ENCODE measurements around the gene ABITRAM.
A peak's percentile ranks its signal among the peaks of the same experiment; 100 is the strongest.
"Not testable (repeated sequence)": the region's sequence is repeated elsewhere in the genome, so short reads cannot be mapped to it uniquely, and the experiment has no call there.

The ABITRAM gene

GRCh38 chr9:108934323-108934893 lies at the start of gene ABITRAM:
Gene ABITRAM, plus strand, starts transcription at chr9:108934400. Its CDS starts 87 bp downstream, at chr9:108934487.
- DNase-seq: peak; percentile 79

- no peak for DNase-seq
These were observed 49.5 kb upstream of the ABITRAM start for GRCh38 chr9:108884701-108885100.

GRCh38 chr9:108885643-108886348 lies 48.4 kb upstream of the ABITRAM start:
- peak; percentile 54 for DNase-seq

- DNase-seq: not testable (repeated sequence)
These were observed 47.5 kb upstream of the ABITRAM start for GRCh38 chr9:108886594-108887271.

- no peak for DNase-seq
These were observed 44.5 kb upstream of the ABITRAM start for GRCh38 chr9:108889649-108890067.

GRCh38 chr9:108894225-108894997 lies 39.8 kb upstream of the ABITRAM start:
- DNase-seq: no peak

GRCh38 chr9:108897324-108898096 lies 36.7 kb upstream of the ABITRAM start:
- no peak for DNase-seq

- not testable (repeated sequence) for DNase-seq
These were observed 35.0 kb upstream of the ABITRAM start for GRCh38 chr9:108899023-108899695.

GRCh38 chr9:108900176-108900575 lies 34.0 kb upstream of the ABITRAM start:
- no peak for DNase-seq

- no peak for DNase-seq
These were observed 30.6 kb upstream of the ABITRAM start for GRCh38 chr9:108903420-108904103.

- no peak for DNase-seq
These were observed 30.0 kb upstream of the ABITRAM start for GRCh38 chr9:108904161-108904560.

- DNase-seq: no peak
These were observed 28.7 kb upstream of the ABITRAM start for GRCh38 chr9:108905494-108905893.

- no peak for DNase-seq
These were observed 23.8 kb upstream of the ABITRAM start for GRCh38 chr9:108910402-108910801.

- no peak for DNase-seq
These were observed 23.3 kb upstream of the ABITRAM start for GRCh38 chr9:108910914-108911313.

GRCh38 chr9:108911820-108912219 lies 22.4 kb upstream of the ABITRAM start:
- DNase-seq: no peak

GRCh38 chr9:108913391-108913790 lies 20.8 kb upstream of the ABITRAM start:
- DNase-seq: no peak

GRCh38 chr9:108919517-108919916 lies 14.7 kb upstream of the ABITRAM start:
- no peak for DNase-seq

- DNase-seq: not testable (repeated sequence)
These were observed 13.8 kb upstream of the ABITRAM start for GRCh38 chr9:108920401-108920800.

- no peak for DNase-seq
These were observed 13.0 kb upstream of the ABITRAM start for GRCh38 chr9:108921200-108921599.

- no peak for DNase-seq
These were observed 9.7 kb upstream of the ABITRAM start for GRCh38 chr9:108924466-108924865.

- no peak for DNase-seq
These were observed 5.8 kb upstream of the ABITRAM start for GRCh38 chr9:108928386-108928785.
